ENCODE data around the gene RBPMS2.
"Not testable (repeated sequence)": the region's sequence is repeated elsewhere in the genome, so short reads cannot be mapped to it uniquely, and the experiment has no call there.

The RBPMS2 gene

GRCh38 chr15:64775551-64776401 is at the start of gene RBPMS2:
TSS of gene RBPMS2 (minus strand) at chr15:64775589. CDS start at chr15:64775319, 270 bp downstream.
- no peak for DNase-seq

- DNase-seq, result no peak
Measured at GRCh38 chr15:64824929-64825430, 49.6 kb upstream of the RBPMS2 start.

- DNase-seq, result no peak
Measured at GRCh38 chr15:64816452-64816851, 41.1 kb upstream of the RBPMS2 start.

GRCh38 chr15:64814965-64815364 is 39.6 kb upstream of the RBPMS2 start:
- not testable (repeated sequence) for DNase-seq

- not testable (repeated sequence) for DNase-seq
Measured at GRCh38 chr15:64814283-64814682, 38.9 kb upstream of the RBPMS2 start.

- DNase-seq, result no peak
Measured at GRCh38 chr15:64813075-64813474, 37.7 kb upstream of the RBPMS2 start.

- no peak for DNase-seq
Measured at GRCh38 chr15:64810497-64811326, 35.3 kb upstream of the RBPMS2 start.

- peak; percentile 52 for DNase-seq
Measured at GRCh38 chr15:64809649-64810496, 34.5 kb upstream of the RBPMS2 start.

- no peak for DNase-seq
Measured at GRCh38 chr15:64808785-64809453, 33.5 kb upstream of the RBPMS2 start.

GRCh38 chr15:64807751-64808222 is 32.4 kb upstream of the RBPMS2 start:
- no peak for DNase-seq

GRCh38 chr15:64807051-64807749 is 31.8 kb upstream of the RBPMS2 start:
- no peak for DNase-seq

- no peak for DNase-seq
Measured at GRCh38 chr15:64806509-64806908, 31.1 kb upstream of the RBPMS2 start.

- no peak for DNase-seq
Measured at GRCh38 chr15:64804619-64805018, 29.2 kb upstream of the RBPMS2 start.

- no peak for DNase-seq
Measured at GRCh38 chr15:64803526-64803925, 28.1 kb upstream of the RBPMS2 start.

- no peak for DNase-seq
Measured at GRCh38 chr15:64800476-64800875, 25.1 kb upstream of the RBPMS2 start.

GRCh38 chr15:64798905-64799304 is 23.5 kb upstream of the RBPMS2 start:
- DNase-seq, result not testable (repeated sequence)

- DNase-seq, result not testable (repeated sequence)
Measured at GRCh38 chr15:64795921-64796320, 20.5 kb upstream of the RBPMS2 start.

- not testable (repeated sequence) for DNase-seq
Measured at GRCh38 chr15:64795299-64795698, 19.9 kb upstream of the RBPMS2 start.

- no peak for DNase-seq
Measured at GRCh38 chr15:64792282-64792681, 16.9 kb upstream of the RBPMS2 start.

GRCh38 chr15:64791401-64791800 is 16.0 kb upstream of the RBPMS2 start:
- DNase-seq, result no peak

- no peak for DNase-seq
Measured at GRCh38 chr15:64783796-64784195, 8.4 kb upstream of the RBPMS2 start.
